ENCODE results near the gene SMPD1.

Gene SMPD1

GRCh38 chr11:6389905-6390717 is at the start of gene SMPD1:
Gene SMPD1 (plus strand): TSS chr11:6390474. CDS start chr11:6390599, 125 bp downstream.
- H3K27ac ChIP-seq = peak within 1 kb of the TSS; percentile 71 to 93 (median 83)
- peak within 1 kb of the TSS; percentile 83 to 100 (median 97) for H3K4me2 ChIP-seq
- H3K4me3 ChIP-seq = peak within 1 kb of the TSS; percentile 65 to 86 (median 76)
- no peaks in the 10 kb centered on the region for H3K27me3 ChIP-seq
- no peaks in the 10 kb centered on the region; a peak in 1 of 22 replicates for H3K9me3 ChIP-seq (replicated peaks in 1 of 11)
- H3K4me1 ChIP-seq = peaks cover 23 to 48% (median 32%) of the 10 kb centered on the region in 10 experiments
- H3K9ac ChIP-seq = peak within 1 kb of the TSS; percentile 76 to 95 (median 82)
- H3K36me3 ChIP-seq = peaks cover 0 to 19% (median 0%) of the 10 kb centered on the region in 11 experiments; a peak in 4 of 22 replicates
- no peak for TF ChIP-seq Cebpa-rat (IDR thresholded peaks at IDR 0.05)
- no peaks in the 10 kb centered on the region; a peak in 1 of 22 replicates for H4K20me1 ChIP-seq

DNA sequence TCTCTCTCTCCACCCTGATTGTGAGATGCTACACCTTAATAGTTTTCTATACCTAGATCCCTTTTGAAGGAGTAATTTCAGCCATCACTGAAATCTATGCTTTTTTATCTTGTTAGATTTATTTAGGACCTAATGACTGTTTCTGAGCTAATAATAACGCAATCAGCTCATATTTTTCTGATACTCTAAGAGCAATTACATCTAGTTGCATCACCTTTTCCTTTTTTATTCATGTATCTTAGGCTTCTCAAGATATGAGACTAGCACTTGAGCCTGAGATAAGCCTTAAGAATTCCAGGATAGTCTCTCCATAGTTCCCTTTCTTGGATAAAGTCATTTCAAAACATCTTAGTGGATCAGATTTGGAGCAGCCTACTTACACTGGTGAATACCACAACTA is 44.9 kb upstream of the SMPD1 start:
- Histone ChIP-seq H3K4me1 (no peaks in the 10 kb centered on the region), H3K4me3 (no peak overlapping the region), H3K36me3 (no peaks in the 10 kb centered on the region), H3K4me2 (no peak overlapping the region), H3K9ac (no peak overlapping the region), H3K27ac (no peak overlapping the region), H3K9me3 (replicated peaks in 1 of 11) (no peaks in the 10 kb centered on the region), H3K27me3 (no peaks in the 10 kb centered on the region), H4K20me1 (no peaks in the 10 kb centered on the region)
- no peak for TF ChIP-seq Cebpa-rat (IDR thresholded peaks at IDR 0.05)

DNA sequence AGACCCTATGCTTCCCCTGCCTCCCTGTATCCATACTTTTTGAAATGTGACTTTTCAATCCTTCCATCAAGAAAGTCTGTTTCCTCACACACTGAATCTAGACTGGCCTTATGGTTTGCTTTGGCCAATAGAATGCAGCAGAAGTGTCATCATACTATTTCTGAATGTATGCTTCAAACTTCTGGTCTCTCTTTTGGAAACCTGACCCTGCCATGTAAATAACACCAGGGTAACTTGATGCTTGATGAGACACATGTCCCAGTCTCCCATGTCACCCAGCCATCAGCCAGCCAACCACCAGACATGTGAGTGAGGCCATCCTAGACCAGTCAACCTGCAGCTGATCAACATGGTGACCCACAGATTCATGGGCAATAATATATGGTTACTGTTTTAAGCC is 40.2 kb upstream of the SMPD1 start:
- no peak for TF ChIP-seq Cebpa-rat (IDR thresholded peaks at IDR 0.05)
- Histone ChIP-seq H3K4me1 (no peaks in the 10 kb centered on the region), H3K9me3 (replicated peaks in 1 of 11) (no peaks in the 10 kb centered on the region), H3K4me3 (no peak overlapping the region), H3K4me2 (no peak overlapping the region), H3K9ac (no peak overlapping the region), H4K20me1 (no peaks in the 10 kb centered on the region), H3K36me3 (no peaks in the 10 kb centered on the region), H3K27ac (no peak overlapping the region), H3K27me3 (no peaks in the 10 kb centered on the region)

GRCh38 chr11:6350486-6350885 is 39.8 kb upstream of the SMPD1 start:
- no peaks in the 10 kb centered on the region for H3K9me3 ChIP-seq (replicated peaks in 1 of 11)
- no peak overlapping the region for H3K27ac ChIP-seq
- no peak for TF ChIP-seq Cebpa-rat (IDR thresholded peaks at IDR 0.05)
- no peak overlapping the region for H3K4me2 ChIP-seq
- H3K27me3 ChIP-seq = no peaks in the 10 kb centered on the region
- H3K9ac ChIP-seq = no peak overlapping the region
- H3K4me1 ChIP-seq = no peaks in the 10 kb centered on the region
- no peak overlapping the region for H3K4me3 ChIP-seq
- no peaks in the 10 kb centered on the region for H3K36me3 ChIP-seq
- no peaks in the 10 kb centered on the region for H4K20me1 ChIP-seq

- Histone ChIP-seq H3K4me3 (no peak overlapping the region), H3K9me3 (replicated peaks in 1 of 11) (no peaks in the 10 kb centered on the region), H3K9ac (no peak overlapping the region), H3K27me3 (no peaks in the 10 kb centered on the region), H3K36me3 (no peaks in the 10 kb centered on the region), H4K20me1 (no peaks in the 10 kb centered on the region), H3K27ac (no peak overlapping the region), H3K4me2 (no peak overlapping the region), H3K4me1 (peaks cover 0 to 5% (median 0%) of the 10 kb centered on the region in 10 experiments; a peak in 6 of 20 replicates)
- TF ChIP-seq Cebpa-rat (IDR thresholded peaks at IDR 0.05) = no peak
Observed at GRCh38 chr11:6351782-6352382, 38.4 kb upstream of the SMPD1 start.

GRCh38 chr11:6353367-6353987 is 36.8 kb upstream of the SMPD1 start:
- Histone ChIP-seq H3K36me3 (no peaks in the 10 kb centered on the region), H3K9me3 (replicated peaks in 1 of 11) (no peaks in the 10 kb centered on the region), H3K4me3 (no peak overlapping the region), H3K4me1 (peaks cover 0 to 14% (median 0%) of the 10 kb centered on the region in 10 experiments; a peak in 6 of 20 replicates), H3K4me2 (no peak overlapping the region), H3K27ac (no peak overlapping the region), H4K20me1 (no peaks in the 10 kb centered on the region), H3K9ac (no peak overlapping the region; a peak in 1 of 22 replicates), H3K27me3 (no peaks in the 10 kb centered on the region)
- no peak for TF ChIP-seq Cebpa-rat (IDR thresholded peaks at IDR 0.05)

DNA sequence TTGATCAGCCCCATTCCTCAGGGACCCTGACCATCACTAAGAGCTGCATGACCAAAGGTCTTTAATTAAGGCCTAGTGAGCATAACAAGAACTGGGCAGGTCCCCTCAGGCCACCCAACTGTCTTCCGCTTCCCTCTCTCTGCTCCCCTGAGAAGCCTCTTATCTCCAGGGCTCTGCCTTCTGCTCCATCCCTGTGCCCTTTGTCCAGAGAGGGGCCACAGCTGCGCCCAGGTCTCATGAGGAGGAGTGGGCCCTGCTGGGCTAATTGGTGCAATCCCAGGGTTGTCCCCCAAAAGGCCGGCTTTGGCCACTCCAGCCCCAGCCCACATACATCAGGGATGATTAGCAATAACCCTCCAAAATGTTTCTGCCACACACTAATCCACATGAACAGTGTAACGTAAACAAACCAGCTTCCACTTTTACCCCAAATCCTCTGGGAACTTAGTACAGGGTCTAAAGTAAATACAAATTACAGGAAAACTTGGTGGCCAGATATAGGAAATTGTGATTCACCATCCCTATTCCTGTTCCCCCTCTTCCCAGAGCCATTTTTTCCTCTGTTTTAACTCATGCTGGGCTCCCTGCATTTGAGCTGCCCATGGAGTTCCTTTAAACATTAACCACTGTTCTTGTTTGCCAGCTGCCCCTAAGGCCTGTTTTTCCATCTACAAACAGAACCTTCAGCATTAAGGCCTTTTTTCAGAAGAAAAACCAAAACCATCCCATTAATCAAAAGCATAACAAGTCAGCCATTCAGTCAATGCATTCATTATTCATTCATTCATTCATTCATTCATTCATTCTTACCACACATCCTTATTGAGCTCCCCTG is 35.4 kb upstream of the SMPD1 start:
- no peaks in the 10 kb centered on the region for H3K9me3 ChIP-seq (replicated peaks in 1 of 11)
- no peak overlapping the region for H3K4me2 ChIP-seq
- H4K20me1 ChIP-seq = no peaks in the 10 kb centered on the region
- H3K4me1 ChIP-seq = peaks cover 0 to 14% (median 0%) of the 10 kb centered on the region in 10 experiments; a peak in 6 of 20 replicates
- H3K27me3 ChIP-seq = no peaks in the 10 kb centered on the region
- H3K4me3 ChIP-seq = no peak overlapping the region
- 0 out of 22 replicates have a peak overlapping the region, but pooled peaks of 1 of the 11 experiments have one; percentile 1 for H3K9ac ChIP-seq
- H3K36me3 ChIP-seq = no peaks in the 10 kb centered on the region
- H3K27ac ChIP-seq = no peak overlapping the region
- no peak for TF ChIP-seq Cebpa-rat (IDR thresholded peaks at IDR 0.05)

- H3K27ac ChIP-seq = no peak overlapping the region
- peak overlapping the region in 2 of 11 experiments; percentile 41 to 45; a peak in 4 of 22 replicates for H3K4me2 ChIP-seq
- no peak overlapping the region for H3K9ac ChIP-seq
- TF ChIP-seq Cebpa-rat (IDR thresholded peaks at IDR 0.05) = no peak
- H3K36me3 ChIP-seq = no peaks in the 10 kb centered on the region
- H3K9me3 ChIP-seq (replicated peaks in 1 of 11) = no peaks in the 10 kb centered on the region
- no peak overlapping the region for H3K4me3 ChIP-seq
- H4K20me1 ChIP-seq = no peaks in the 10 kb centered on the region
- no peaks in the 10 kb centered on the region for H3K27me3 ChIP-seq
- peaks cover 0 to 14% (median 0%) of the 10 kb centered on the region in 10 experiments; a peak in 6 of 20 replicates for H3K4me1 ChIP-seq
Observed at GRCh38 chr11:6356503-6357055, 33.7 kb upstream of the SMPD1 start.
